ENCODE measurements around the gene SRP19. TPM values are rescaled to one million over a fixed set of nuclear protein-coding genes. Genes with fewer than 3 reads are reported as not detected.
A peak's percentile ranks its signal among the peaks of the same experiment; 100 is the strongest.

Gene SRP19
- 56.0 and 66.6 TPM in 2 replicates for total RNA-seq (2014; rRNA removed; shearing (Covaris generic))
- 154 and 158 TPM in 2 replicates for polyA plus RNA-seq (2016; fragmentation: Nextera tagmentation; extraction: Ambion mirVana)

DNA sequence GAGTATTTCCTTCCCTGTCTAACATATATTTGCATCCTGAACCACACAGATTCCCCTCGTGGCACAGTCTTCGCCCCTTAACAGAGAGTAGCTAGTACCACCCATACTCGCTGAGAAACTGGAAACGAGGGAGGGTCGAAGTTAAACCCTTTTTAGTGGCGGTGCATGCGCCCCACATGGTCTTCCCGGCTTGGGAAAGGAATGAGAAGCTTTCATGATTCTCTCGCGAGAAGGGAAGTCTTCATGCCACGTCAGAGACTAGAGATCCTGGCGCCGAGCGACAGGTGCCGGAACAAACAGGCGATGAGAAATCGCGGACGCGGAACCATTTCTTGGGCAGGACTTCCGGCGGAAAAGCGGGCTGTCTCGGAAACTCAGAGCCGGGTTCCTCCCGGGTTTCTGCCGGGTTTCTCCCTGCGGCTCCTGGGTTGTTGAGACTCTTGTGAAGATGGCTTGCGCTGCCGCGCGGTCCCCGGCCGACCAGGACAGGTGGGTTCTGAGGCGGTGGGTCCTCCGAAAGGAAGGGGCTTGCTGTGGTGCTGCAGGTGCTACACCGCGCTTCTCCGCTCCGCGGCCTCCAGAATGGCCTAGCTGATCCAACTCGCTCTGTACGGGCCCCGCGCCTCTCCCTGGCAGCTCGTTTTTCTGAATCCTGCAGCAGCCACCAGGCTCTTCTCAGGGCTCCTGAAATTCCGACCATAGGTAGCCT is at the start of gene SRP19:
TSS of gene SRP19 (plus strand) at position 359 of the 709 bp plus-strand sequence. CDS start at position 449, 90 bp downstream.
- Histone ChIP-seq H3K9ac (peak within 1 kb of the TSS; percentile 97), H3K4me2 (ENCODE audit: unreplicated experiment) (peak within 1 kb of the TSS; percentile 100), H3K4me3 (peak within 1 kb of the TSS; percentile 99), H3K36me3 (ENCODE audit: low read depth) (peaks cover 23% of the 10 kb centered on the region), H3K9me3 (ENCODE audit: low read depth) (no peaks in the 10 kb centered on the region), H2AFZ (peak within 1 kb of the TSS; percentile 96), H3K27ac (peak within 1 kb of the TSS; percentile 80), H3K27me3 (replicated peaks; ENCODE audit: insufficient read depth) (no peaks in the 10 kb centered on the region), H3K79me2 (ENCODE audit: insufficient read depth) (peaks cover 55% of the 10 kb centered on the region), H4K20me1 (ENCODE audit: insufficient read depth) (no peaks in the 10 kb centered on the region), H3F3A (ENCODE audit: insufficient read depth) (no peaks in the 10 kb centered on the region), H3K9me2 (ENCODE audit: insufficient read depth) (no peaks in the 10 kb centered on the region), H3K4me1 (ENCODE audit: insufficient read depth) (peaks cover 33% of the 10 kb centered on the region)
- TF ChIP-seq EZH2 (IDR thresholded peaks at IDR 0.05; ENCODE audit: insufficient read depth, poor library complexity, severe bottlenecking) (no peak), EZH2phosphoT487 (IDR thresholded peaks at IDR 0.05; ENCODE audit: insufficient read depth, low read depth) (no peak)
- WGBS, 2 experiments (ENCODE audit: low coverage in 1 of 2, low lambda C conversion rate in 2 of 2, missing lambda C conversion rate in 2 of 2): 4% methylated on average over 47 of the region's 47 CpGs
- in situ Hi-C loops (cut with MboI): no loop called here
- peak; percentile 99 for DNase-seq

DNA sequence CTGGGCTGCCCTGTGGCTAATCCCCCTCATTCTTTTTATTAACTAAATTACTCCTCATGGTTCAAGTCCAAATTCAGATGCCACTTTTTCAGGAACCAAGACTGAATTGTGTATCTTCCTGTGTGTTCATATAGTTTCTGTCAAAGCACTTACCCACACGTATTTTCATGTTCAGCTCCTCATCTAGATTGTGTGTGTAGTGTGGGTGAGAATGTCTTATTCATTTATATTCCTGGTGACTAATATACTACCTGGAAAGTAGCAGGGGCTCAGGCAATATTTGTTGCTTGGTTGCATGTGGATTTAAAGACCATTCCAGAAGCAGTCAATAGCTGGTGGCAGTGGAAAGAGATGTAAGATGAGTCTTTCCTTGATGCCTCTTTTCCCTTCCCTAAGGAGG is 48.5 kb upstream of the SRP19 start:
- H3K9me3 ChIP-seq (ENCODE audit: low read depth): no peaks in the 10 kb centered on the region
- no peaks in the 10 kb centered on the region for H4K20me1 ChIP-seq (ENCODE audit: insufficient read depth)
- WGBS, 2 experiments (ENCODE audit: low coverage in 1 of 2, low lambda C conversion rate in 2 of 2, missing lambda C conversion rate in 2 of 2): 87 to 91% methylated on average over 1 of the region's 1 CpG
- no peak overlapping the region for H3K9ac ChIP-seq
- no peak overlapping the region for H3K4me3 ChIP-seq
- H3K4me1 ChIP-seq (ENCODE audit: insufficient read depth): no peaks in the 10 kb centered on the region
- no peak for TF ChIP-seq EZH2 (IDR thresholded peaks at IDR 0.05; ENCODE audit: insufficient read depth, poor library complexity, severe bottlenecking)
- no peak for TF ChIP-seq EZH2phosphoT487 (IDR thresholded peaks at IDR 0.05; ENCODE audit: insufficient read depth, low read depth)
- H3K27me3 ChIP-seq (replicated peaks; ENCODE audit: insufficient read depth): no peaks in the 10 kb centered on the region
- no peak overlapping the region for H3K4me2 ChIP-seq (ENCODE audit: unreplicated experiment)
- no peaks in the 10 kb centered on the region for H3K79me2 ChIP-seq (ENCODE audit: insufficient read depth)
- H3F3A ChIP-seq (ENCODE audit: insufficient read depth): no peaks in the 10 kb centered on the region
- no peak overlapping the region for H2AFZ ChIP-seq
- in situ Hi-C loops (cut with MboI): no loop called here
- no peak for DNase-seq
- peaks cover 9% of the 10 kb centered on the region; the same call in 1 of the 2 replicates for H3K36me3 ChIP-seq (ENCODE audit: low read depth)
- H3K27ac ChIP-seq: no peak overlapping the region
- no peaks in the 10 kb centered on the region; the same call in 1 of the 2 replicates for H3K9me2 ChIP-seq (ENCODE audit: insufficient read depth)

DNA sequence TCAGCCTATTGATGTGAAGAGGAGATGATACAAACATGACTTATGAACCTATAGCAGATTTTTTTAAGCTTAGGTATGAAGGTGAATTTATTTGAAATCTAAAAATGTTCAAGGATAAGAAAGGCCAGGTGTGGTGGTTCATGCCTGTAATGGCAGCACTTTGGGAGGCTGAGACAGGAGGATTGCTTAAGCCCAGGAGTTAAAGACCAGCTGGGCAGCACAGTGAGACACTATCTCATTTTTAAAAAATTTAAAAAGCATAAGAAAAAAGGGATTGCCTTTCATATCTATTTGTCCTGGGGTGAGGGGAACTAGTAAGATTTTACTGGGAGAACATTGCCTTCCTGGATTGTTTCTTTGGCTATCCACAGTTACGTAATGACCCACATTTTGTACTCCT is 40.8 kb upstream of the SRP19 start:
- Histone ChIP-seq H2AFZ (no peak overlapping the region), H3K79me2 (ENCODE audit: insufficient read depth) (no peaks in the 10 kb centered on the region), H3K27ac (no peak overlapping the region), H3F3A (ENCODE audit: insufficient read depth) (no peaks in the 10 kb centered on the region), H3K4me3 (no peak overlapping the region), H3K9me2 (ENCODE audit: insufficient read depth) (no peaks in the 10 kb centered on the region), H3K4me1 (ENCODE audit: insufficient read depth) (no peaks in the 10 kb centered on the region), H3K9ac (no peak overlapping the region), H3K9me3 (ENCODE audit: low read depth) (no peaks in the 10 kb centered on the region), H4K20me1 (ENCODE audit: insufficient read depth) (no peaks in the 10 kb centered on the region), H3K27me3 (replicated peaks; ENCODE audit: insufficient read depth) (no peaks in the 10 kb centered on the region), H3K36me3 (ENCODE audit: low read depth) (peaks cover 25% of the 10 kb centered on the region), H3K4me2 (ENCODE audit: unreplicated experiment) (no peak overlapping the region)
- TF ChIP-seq EZH2phosphoT487 (IDR thresholded peaks at IDR 0.05; ENCODE audit: insufficient read depth, low read depth) (no peak), EZH2 (IDR thresholded peaks at IDR 0.05; ENCODE audit: insufficient read depth, poor library complexity, severe bottlenecking) (no peak)
- no peak for DNase-seq
- in situ Hi-C loops (cut with MboI): no loop called here
- 96 to 100% methylated on average over 1 of the region's 1 CpG for WGBS, 2 experiments (ENCODE audit: low coverage in 1 of 2, low lambda C conversion rate in 2 of 2, missing lambda C conversion rate in 2 of 2)

DNA sequence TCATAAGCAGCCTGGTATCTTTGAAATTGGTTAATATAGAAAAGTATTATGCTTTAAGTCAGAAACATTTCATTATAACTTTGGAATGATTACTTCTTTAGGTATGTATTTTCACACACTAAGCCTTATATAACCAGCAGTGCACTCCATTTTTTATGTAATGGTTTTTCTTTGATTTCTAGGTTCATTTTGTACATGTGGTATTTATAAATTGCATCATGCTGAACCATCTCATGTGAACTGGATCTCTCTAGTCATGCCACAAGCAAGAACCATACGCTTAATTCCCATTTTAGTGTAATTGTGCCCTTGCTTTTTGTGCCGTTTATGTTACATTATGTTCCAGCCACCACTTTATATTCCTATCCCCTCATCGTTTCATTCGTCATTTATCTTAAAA is 38.6 kb upstream of the SRP19 start:
- Histone ChIP-seq H3K9ac (no peak overlapping the region), H3K9me3 (ENCODE audit: low read depth) (no peaks in the 10 kb centered on the region), H3K4me1 (ENCODE audit: insufficient read depth) (no peaks in the 10 kb centered on the region), H3K9me2 (ENCODE audit: insufficient read depth) (no peaks in the 10 kb centered on the region), H3K27me3 (replicated peaks; ENCODE audit: insufficient read depth) (no peaks in the 10 kb centered on the region), H3K27ac (no peak overlapping the region), H3K36me3 (ENCODE audit: low read depth) (peaks cover 31% of the 10 kb centered on the region), H3K4me2 (ENCODE audit: unreplicated experiment) (no peak overlapping the region), H3F3A (ENCODE audit: insufficient read depth) (no peaks in the 10 kb centered on the region), H3K79me2 (ENCODE audit: insufficient read depth) (no peaks in the 10 kb centered on the region), H3K4me3 (no peak overlapping the region), H2AFZ (no peak overlapping the region), H4K20me1 (ENCODE audit: insufficient read depth) (no peaks in the 10 kb centered on the region)
- DNase-seq: peak; percentile 2
- WGBS, 2 experiments (ENCODE audit: low coverage in 1 of 2, low lambda C conversion rate in 2 of 2, missing lambda C conversion rate in 2 of 2): 84 to 91% methylated on average over 4 of the region's 4 CpGs
- in situ Hi-C loops (cut with MboI): no loop called here
- TF ChIP-seq EZH2phosphoT487 (IDR thresholded peaks at IDR 0.05; ENCODE audit: insufficient read depth, low read depth) (no peak), EZH2 (IDR thresholded peaks at IDR 0.05; ENCODE audit: insufficient read depth, poor library complexity, severe bottlenecking) (no peak)
